Peyer's patch (tissue), 4 donors: Measurements from ENCODE around the gene ACO2.

Experiments used
- CTCF ChIP-seq, 6 experiments: fragments of 450-650 bp in 4 of 6; fragments of 200-600 bp in 2 of 6; sonication (generic) in 1 of 6; IDR thresholded peaks; one replicate each; pipeline ENCODE4 v1.5.1; 2017 to 2019; ENCODE audit warnings: antibody characterized with exemption in 6 of 6, mild to moderate bottlenecking in 3 of 6, moderate library complexity in 1 of 6
- POLR2A ChIP-seq, 2 donors: fragments of 450-650 bp; IDR thresholded peaks; one replicate each; pipeline ENCODE4 v1.5.1; 2017; ENCODE audit warnings: antibody characterized with exemption in 2 of 2, mild to moderate bottlenecking in 2 of 2, moderate library complexity in 2 of 2

GRCh38 chr22:41535244-41535643 lies 66.3 kb downstream of the ACO2 start:
- TF ChIP-seq CTCF (IDR thresholded peaks at IDR 0.05) (no peak), POLR2A (IDR thresholded peaks at IDR 0.05) (no peak)
